OCI-LY1 (cell line): ENCODE data around the gene GLI2.

Experiments
- H2AFZ ChIP-seq: fragments of 200-600 bp; sonication (generic), shearing (Covaris generic); 2 replicates; pipeline ENCODE4 v1.6.0; 2014; ENCODE audit warnings: antibody characterized with exemption, mild to moderate bottlenecking, low read length
- H3F3A ChIP-seq: fragments of 200-600 bp; sonication (generic), shearing (Covaris generic); 2 replicates; pipeline ENCODE4 v1.6.0; 2014; ENCODE audit warnings: mild to moderate bottlenecking, antibody characterized with exemption, low read length, moderate library complexity; ENCODE audit not compliant: insufficient read depth
- H3K27ac ChIP-seq: fragments of 200-600 bp; sonication (generic); 2 replicates; pipeline ENCODE4 v1.5.1; 2014; ENCODE audit warnings: low read length, mixed run types, mild to moderate bottlenecking, low read depth; ENCODE audit not compliant: poor library complexity, severe bottlenecking
- H3K27me3 ChIP-seq: fragments of 200-600 bp; sonication (generic); 2 replicates; pipeline ENCODE4 v1.6.0; 2014; ENCODE audit warnings: antibody characterized with exemption, mild to moderate bottlenecking, low read length, moderate library complexity; ENCODE audit not compliant: insufficient read depth
- H3K36me3 ChIP-seq: fragments of 200-600 bp; sonication (generic); 2 replicates; pipeline ENCODE4 v1.6.1; 2014; ENCODE audit warnings: mild to moderate bottlenecking, antibody characterized with exemption, low read length, moderate library complexity, mixed read lengths; ENCODE audit not compliant: insufficient read depth
- H3K4me1 ChIP-seq: fragments of 200-600 bp; sonication (generic); 2 replicates; pipeline ENCODE4 v1.5.1; 2014; ENCODE audit warnings: mild to moderate bottlenecking, low read length, moderate library complexity; ENCODE audit not compliant: insufficient read depth, severe bottlenecking
- H3K4me2 ChIP-seq: fragments of 200-600 bp; sonication (generic), shearing (Covaris generic); 2 replicates; pipeline ENCODE4 v1.6.1; 2014; ENCODE audit warnings: low read length
- H3K4me3 ChIP-seq: fragments of 200-600 bp; sonication (generic); 2 replicates; pipeline ENCODE4 v1.5.1; 2014; ENCODE audit warnings: low read length, low read depth, mild to moderate bottlenecking, mixed read lengths; ENCODE audit not compliant: poor library complexity, severe bottlenecking
- H3K79me2 ChIP-seq: fragments of 200-600 bp; shearing (Covaris generic); 2 replicates; pipeline ENCODE4 v1.6.1; 2016; ENCODE audit warnings: mixed run types, low read length, mixed read lengths; ENCODE audit not compliant: insufficient read depth
- H3K9ac ChIP-seq: fragments of 200-600 bp; sonication (generic), shearing (Covaris generic); 2 replicates; pipeline ENCODE4 v1.6.1; 2014; ENCODE audit warnings: mild to moderate bottlenecking, low read length, mixed read lengths
- H3K9me2 ChIP-seq: fragments of 200-600 bp; sonication (generic), shearing (Covaris generic); 2 replicates; pipeline ENCODE4 v1.6.1; 2014; ENCODE audit warnings: low read depth, mild to moderate bottlenecking, low read length, mixed read lengths
- H3K9me3 ChIP-seq: fragments of 200-600 bp; shearing (Covaris generic); 2 replicates; pipeline ENCODE4 v1.6.1; 2014; ENCODE audit warnings: low read length, mixed read lengths
- H4K20me1 ChIP-seq: fragments of 200-600 bp; sonication (generic), shearing (Covaris generic); 2 replicates; pipeline ENCODE4 v1.6.0; 2016; ENCODE audit warnings: mild to moderate bottlenecking, low read length; ENCODE audit not compliant: insufficient read depth
- CTCF ChIP-seq: fragments of 200-600 bp; sonication (generic), shearing (Covaris generic); IDR thresholded peaks from 2 replicates; pipeline ENCODE4 v1.5.1; 2017; ENCODE audit warnings: mild to moderate bottlenecking, antibody characterized with exemption, low read length, moderate library complexity, mixed read lengths
- EZH2 ChIP-seq: fragments of 200-600 bp; sonication (generic), shearing (Covaris generic); IDR thresholded peaks from 2 replicates; pipeline ENCODE4 v1.8.0; 2017; ENCODE audit warnings: borderline replicate concordance, mixed run types, mild to moderate bottlenecking, antibody characterized with exemption, low read length, moderate library complexity, mixed read lengths

The GLI2 gene

GRCh38 chr2:120770176-120770575 lies 34.5 kb downstream of the GLI2 start:
- H3K9me3 ChIP-seq, result no peaks in the 10 kb centered on the region
- no peaks in the 10 kb centered on the region for H3K79me2 ChIP-seq
- H2AFZ ChIP-seq, result no peak overlapping the region
- H3K9ac ChIP-seq, result no peak overlapping the region
- 0 out of 2 replicates have a peak, but pooled peaks cover 3% of the 10 kb centered on the region for H3K27me3 ChIP-seq
- H3K9me2 ChIP-seq, result no peaks in the 10 kb centered on the region
- H3K36me3 ChIP-seq, result no peaks in the 10 kb centered on the region
- no peaks in the 10 kb centered on the region for H3K4me1 ChIP-seq
- no peak overlapping the region for H3K27ac ChIP-seq
- TF ChIP-seq EZH2 (no peak), CTCF (no peak)
- no peaks in the 10 kb centered on the region for H3F3A ChIP-seq
- H4K20me1 ChIP-seq, result no peaks in the 10 kb centered on the region
- H3K4me3 ChIP-seq, result no peak overlapping the region
- H3K4me2 ChIP-seq, result no peak overlapping the region

GRCh38 chr2:120770641-120771040 lies 35.0 kb downstream of the GLI2 start:
- Histone ChIP-seq H3K36me3 (no peaks in the 10 kb centered on the region), H3K9me3 (no peaks in the 10 kb centered on the region), H3K9ac (no peak overlapping the region), H3F3A (no peaks in the 10 kb centered on the region), H3K27me3 (no peaks in the 10 kb centered on the region), H3K4me2 (no peak overlapping the region), H4K20me1 (no peaks in the 10 kb centered on the region), H3K4me1 (no peaks in the 10 kb centered on the region), H2AFZ (no peak overlapping the region), H3K79me2 (no peaks in the 10 kb centered on the region), H3K27ac (no peak overlapping the region), H3K9me2 (no peaks in the 10 kb centered on the region), H3K4me3 (no peak overlapping the region)
- TF ChIP-seq CTCF, result no peak
- TF ChIP-seq EZH2, result no peak

GRCh38 chr2:120771111-120771780 lies 35.6 kb downstream of the GLI2 start:
- no peaks in the 10 kb centered on the region for H4K20me1 ChIP-seq
- no peaks in the 10 kb centered on the region for H3K9me3 ChIP-seq
- H3K9me2 ChIP-seq, result no peaks in the 10 kb centered on the region
- H3K79me2 ChIP-seq, result no peaks in the 10 kb centered on the region
- H3K4me2 ChIP-seq, result no peak overlapping the region
- H3K4me1 ChIP-seq, result no peaks in the 10 kb centered on the region
- H3K9ac ChIP-seq, result no peak overlapping the region
- no peaks in the 10 kb centered on the region for H3F3A ChIP-seq
- no peak overlapping the region for H2AFZ ChIP-seq
- H3K27me3 ChIP-seq, result no peaks in the 10 kb centered on the region
- H3K4me3 ChIP-seq, result no peak overlapping the region
- TF ChIP-seq CTCF (no peak), EZH2 (no peak)
- no peak overlapping the region for H3K27ac ChIP-seq
- H3K36me3 ChIP-seq, result no peaks in the 10 kb centered on the region
